Measurements from ENCODE around the gene DCBLD1.
"Not testable (repeated sequence)": the region's sequence is repeated elsewhere in the genome, so short reads cannot be mapped to it uniquely, and the experiment has no call there.

The DCBLD1 gene

DNA sequence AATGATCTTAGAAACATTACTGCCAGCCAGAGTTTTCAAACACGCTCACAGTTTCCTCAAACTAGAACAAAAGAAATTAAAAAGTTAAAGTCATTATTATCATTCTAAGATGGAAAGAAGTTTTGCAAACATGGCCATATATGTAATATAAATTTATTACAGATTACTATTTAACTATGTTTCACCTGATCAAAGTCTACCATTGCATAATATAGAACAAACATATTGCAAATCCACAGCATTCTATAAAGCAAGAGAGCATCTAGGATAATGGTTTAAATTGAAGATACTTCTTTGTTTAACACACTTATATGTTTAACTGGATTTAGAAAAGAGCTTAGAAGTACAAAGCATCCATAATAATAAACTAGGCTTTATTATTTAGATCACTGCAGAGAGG lies 26.2 kb upstream of the DCBLD1 start:
- FAIRE-seq = no peak

GRCh38 chr6:117456998-117457397 lies 25.5 kb upstream of the DCBLD1 start:
- TF ChIP-seq TAF1 (IDR thresholded peaks at IDR 0.05; ENCODE audit: borderline replicate concordance, low read depth, low read length) (no peak), POLR2AphosphoS5 (IDR thresholded peaks at IDR 0.05; ENCODE audit: low read depth, low read length) (no peak), POLR2A (IDR thresholded peaks at IDR 0.05; ENCODE audit: low read depth, low read length) (no peak)
- DNase-seq (ENCODE audit: insufficient read length) (no peak), FAIRE-seq (no peak)

More for the DNA sequence above, 26.2 kb upstream of the DCBLD1 start:
- DNase-seq (ENCODE audit: insufficient read length) = no peak
- TF ChIP-seq POLR2A (IDR thresholded peaks at IDR 0.05; ENCODE audit: low read depth, low read length) (no peak), POLR2AphosphoS5 (IDR thresholded peaks at IDR 0.05; ENCODE audit: low read depth, low read length) (no peak), TAF1 (IDR thresholded peaks at IDR 0.05; ENCODE audit: borderline replicate concordance, low read depth, low read length) (no peak)

DNA sequence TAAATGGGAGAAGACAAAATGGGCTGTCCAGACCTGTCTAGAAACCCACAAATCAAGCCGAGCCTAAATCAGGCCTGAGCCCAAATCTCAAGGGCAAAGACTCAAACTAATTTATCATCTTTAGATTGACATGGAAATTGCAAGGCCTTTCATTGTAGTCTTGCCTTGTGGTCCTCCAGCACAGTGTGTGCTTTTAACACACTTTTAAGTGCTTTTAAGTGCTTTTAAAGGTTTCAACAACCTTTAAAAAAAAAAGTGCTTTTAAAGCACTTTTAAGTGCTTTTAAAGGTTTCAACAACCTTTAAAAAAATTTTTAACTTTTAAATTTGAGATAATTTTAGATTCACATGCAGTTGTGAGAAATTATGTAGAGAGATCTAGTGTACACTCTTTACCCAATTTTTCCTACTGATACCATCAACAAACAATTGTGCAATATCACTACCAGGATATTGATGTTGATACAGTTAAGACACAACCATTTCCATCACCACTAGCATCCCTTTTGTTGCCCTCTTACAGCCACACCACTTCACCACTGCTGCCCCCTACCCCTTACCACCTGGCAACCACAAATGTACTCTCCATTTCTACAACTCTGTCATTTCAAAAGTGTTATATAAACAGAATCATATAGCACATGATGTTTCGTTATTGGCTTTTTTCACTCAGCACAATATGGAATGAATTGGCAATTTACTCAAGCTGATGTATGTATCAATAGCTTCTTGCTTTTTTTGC lies 23.1 kb upstream of the DCBLD1 start:
- TF ChIP-seq POLR2AphosphoS5 (IDR thresholded peaks at IDR 0.05; ENCODE audit: low read depth, low read length) (no peak), TAF1 (IDR thresholded peaks at IDR 0.05; ENCODE audit: borderline replicate concordance, low read depth, low read length) (no peak), POLR2A (IDR thresholded peaks at IDR 0.05; ENCODE audit: low read depth, low read length) (no peak)
- no peak for DNase-seq (ENCODE audit: insufficient read length)
- FAIRE-seq = no peak

GRCh38 chr6:117463762-117464665 lies 18.5 kb upstream of the DCBLD1 start:
- TF ChIP-seq POLR2A (IDR thresholded peaks at IDR 0.05; ENCODE audit: low read depth, low read length) (no peak), POLR2AphosphoS5 (IDR thresholded peaks at IDR 0.05; ENCODE audit: low read depth, low read length) (no peak), TAF1 (IDR thresholded peaks at IDR 0.05; ENCODE audit: borderline replicate concordance, low read depth, low read length) (no peak)
- DNase-seq (ENCODE audit: insufficient read length) (no peak), FAIRE-seq (no peak)

DNA sequence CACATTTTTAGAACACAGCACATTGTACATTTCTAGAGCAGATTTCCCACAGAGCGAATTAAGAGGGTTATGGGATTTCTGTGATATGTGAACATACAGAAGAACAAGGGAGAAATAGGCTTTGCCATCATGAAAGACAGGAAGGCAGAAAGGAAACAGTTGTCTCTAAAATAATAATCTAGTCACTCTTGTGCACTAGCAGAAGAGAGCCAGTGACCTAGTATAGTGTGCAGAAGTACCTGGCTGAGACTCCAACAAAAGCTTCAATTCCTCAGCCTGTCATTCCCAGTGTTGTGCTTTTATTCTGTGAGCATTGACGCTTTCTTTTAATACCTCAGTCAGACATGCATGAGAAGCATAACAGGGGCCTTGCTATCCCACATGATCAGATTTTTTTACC lies 17.8 kb upstream of the DCBLD1 start:
- TF ChIP-seq POLR2A (IDR thresholded peaks at IDR 0.05; ENCODE audit: low read depth, low read length) (no peak), POLR2AphosphoS5 (IDR thresholded peaks at IDR 0.05; ENCODE audit: low read depth, low read length) (no peak), TAF1 (IDR thresholded peaks at IDR 0.05; ENCODE audit: borderline replicate concordance, low read depth, low read length) (no peak)
- DNase-seq (ENCODE audit: insufficient read length) (no peak), FAIRE-seq (no peak)

- DNase-seq (ENCODE audit: insufficient read length) (no peak), FAIRE-seq (no peak)
- no peak for TF ChIP-seq TAF1 (IDR thresholded peaks at IDR 0.05; ENCODE audit: borderline replicate concordance, low read depth, low read length)
- TF ChIP-seq POLR2AphosphoS5 (IDR thresholded peaks at IDR 0.05; ENCODE audit: low read depth, low read length) = no peak
- TF ChIP-seq POLR2A (IDR thresholded peaks at IDR 0.05; ENCODE audit: low read depth, low read length) = no peak
These were observed 16.8 kb upstream of the DCBLD1 start for GRCh38 chr6:117465691-117466090.

DNA sequence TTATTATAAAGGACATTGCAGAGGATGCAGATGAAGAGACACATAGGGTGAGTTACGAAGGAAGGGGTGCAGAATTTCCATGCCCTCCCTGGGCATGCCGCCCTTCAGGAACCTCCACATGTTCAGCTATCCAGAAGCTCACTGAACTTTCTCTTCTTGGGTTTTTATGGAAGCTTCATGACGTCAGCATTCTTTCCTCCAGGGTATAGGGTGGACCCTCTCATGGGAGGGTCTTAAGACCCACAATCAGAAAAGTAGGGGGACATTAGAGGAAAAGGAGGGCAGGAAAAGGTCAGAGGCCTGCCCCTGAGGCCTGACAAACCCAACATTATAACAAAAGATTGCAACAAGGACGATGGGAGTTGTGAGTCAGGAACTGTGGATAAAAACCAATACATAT lies 14.6 kb upstream of the DCBLD1 start:
- DNase-seq (ENCODE audit: insufficient read length) (no peak), FAIRE-seq (no peak)
- TF ChIP-seq POLR2A (IDR thresholded peaks at IDR 0.05; ENCODE audit: low read depth, low read length) (no peak), POLR2AphosphoS5 (IDR thresholded peaks at IDR 0.05; ENCODE audit: low read depth, low read length) (no peak), TAF1 (IDR thresholded peaks at IDR 0.05; ENCODE audit: borderline replicate concordance, low read depth, low read length) (no peak)

GRCh38 chr6:117468527-117468926 lies 13.9 kb upstream of the DCBLD1 start:
- not testable (repeated sequence) for FAIRE-seq; DNase-seq (ENCODE audit: insufficient read length)

DNA sequence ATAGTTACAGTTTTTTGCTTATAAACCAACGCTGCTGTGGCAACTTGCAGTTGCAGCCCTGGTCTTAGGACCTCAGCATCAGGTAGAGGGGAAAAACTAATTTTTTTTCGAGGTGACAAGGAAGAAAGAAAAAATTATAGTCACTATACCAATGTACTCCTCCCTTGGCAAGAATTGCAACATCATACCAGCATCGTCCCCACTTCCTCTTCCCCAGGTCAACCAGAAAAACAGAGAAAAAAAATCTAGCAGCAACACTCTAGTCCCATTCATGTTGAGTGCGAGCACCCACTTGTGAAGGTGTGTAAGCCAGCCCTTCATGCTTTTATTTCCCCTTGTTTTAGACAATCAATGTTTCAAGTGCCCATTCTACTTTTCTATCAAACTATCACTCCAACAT lies 13.1 kb upstream of the DCBLD1 start:
- DNase-seq (ENCODE audit: insufficient read length) = no peak
- no peak for FAIRE-seq
- TF ChIP-seq POLR2AphosphoS5 (IDR thresholded peaks at IDR 0.05; ENCODE audit: low read depth, low read length) = no peak
- TF ChIP-seq TAF1 (IDR thresholded peaks at IDR 0.05; ENCODE audit: borderline replicate concordance, low read depth, low read length) = no peak
- TF ChIP-seq POLR2A (IDR thresholded peaks at IDR 0.05; ENCODE audit: low read depth, low read length) = no peak

GRCh38 chr6:117469791-117470190 lies 12.7 kb upstream of the DCBLD1 start:
- TF ChIP-seq POLR2AphosphoS5 (IDR thresholded peaks at IDR 0.05; ENCODE audit: low read depth, low read length) (no peak), POLR2A (IDR thresholded peaks at IDR 0.05; ENCODE audit: low read depth, low read length) (no peak), TAF1 (IDR thresholded peaks at IDR 0.05; ENCODE audit: borderline replicate concordance, low read depth, low read length) (no peak)
- DNase-seq (ENCODE audit: insufficient read length) (no peak), FAIRE-seq (no peak)

DNA sequence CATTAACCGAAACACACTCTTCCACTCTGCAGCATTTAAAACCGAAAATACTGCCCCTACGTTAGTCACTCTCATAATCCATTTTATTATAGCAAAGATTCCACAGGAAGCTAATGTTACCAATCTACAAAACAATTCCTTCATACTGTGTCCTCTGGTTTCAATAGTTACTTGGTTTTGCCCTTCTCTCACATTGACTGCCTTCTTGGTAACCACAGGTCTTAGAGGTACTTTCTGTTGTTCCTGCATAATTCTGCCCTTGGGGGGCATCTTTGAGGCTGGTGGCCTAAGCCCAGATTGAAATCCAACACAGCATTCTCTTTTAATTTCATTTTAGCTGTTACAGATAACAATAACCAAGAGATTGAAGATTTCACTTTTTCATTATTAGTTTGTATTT lies 9.8 kb upstream of the DCBLD1 start:
- no peak for DNase-seq (ENCODE audit: insufficient read length)
- FAIRE-seq = no peak
- TF ChIP-seq POLR2AphosphoS5 (IDR thresholded peaks at IDR 0.05; ENCODE audit: low read depth, low read length) = no peak

- FAIRE-seq = no peak
- DNase-seq (ENCODE audit: insufficient read length) = no peak
- TF ChIP-seq POLR2A (IDR thresholded peaks at IDR 0.05; ENCODE audit: low read depth, low read length) (no peak), POLR2AphosphoS5 (IDR thresholded peaks at IDR 0.05; ENCODE audit: low read depth, low read length) (no peak)
These were observed 9.1 kb upstream of the DCBLD1 start for GRCh38 chr6:117473401-117473800.

All from GM12892 (cell line).